Measurements from ENCODE around the gene NR2F1. TPM values are rescaled to one million over a fixed set of nuclear protein-coding genes. Genes with fewer than 3 reads are reported as not detected.

The NR2F1 gene
- total and polyA plus RNA-seq, 10 donors = 2.0 to 28.8 (median 11.7) TPM

- TF ChIP-seq POLR2AphosphoS5 (IDR thresholded peaks at IDR 0.05) (no peak), POLR2A (IDR thresholded peaks at IDR 0.05) (no peak)
- TF ChIP-seq, protein P1, sequence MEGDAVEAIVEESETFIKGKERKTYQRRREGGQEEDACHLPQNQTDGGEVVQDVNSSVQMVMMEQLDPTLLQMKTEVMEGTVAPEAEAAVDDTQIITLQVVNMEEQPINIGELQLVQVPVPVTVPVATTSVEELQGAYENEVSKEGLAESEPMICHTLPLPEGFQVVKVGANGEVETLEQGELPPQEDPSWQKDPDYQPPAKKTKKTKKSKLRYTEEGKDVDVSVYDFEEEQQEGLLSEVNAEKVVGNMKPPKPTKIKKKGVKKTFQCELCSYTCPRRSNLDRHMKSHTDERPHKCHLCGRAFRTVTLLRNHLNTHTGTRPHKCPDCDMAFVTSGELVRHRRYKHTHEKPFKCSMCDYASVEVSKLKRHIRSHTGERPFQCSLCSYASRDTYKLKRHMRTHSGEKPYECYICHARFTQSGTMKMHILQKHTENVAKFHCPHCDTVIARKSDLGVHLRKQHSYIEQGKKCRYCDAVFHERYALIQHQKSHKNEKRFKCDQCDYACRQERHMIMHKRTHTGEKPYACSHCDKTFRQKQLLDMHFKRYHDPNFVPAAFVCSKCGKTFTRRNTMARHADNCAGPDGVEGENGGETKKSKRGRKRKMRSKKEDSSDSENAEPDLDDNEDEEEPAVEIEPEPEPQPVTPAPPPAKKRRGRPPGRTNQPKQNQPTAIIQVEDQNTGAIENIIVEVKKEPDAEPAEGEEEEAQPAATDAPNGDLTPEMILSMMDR (IDR thresholded peaks at IDR 0.05 in 8 of 11, conservative IDR thresholded peaks at IDR 0.05 in 3 of 11) = no peak
- Histone ChIP-seq H3K9me3 (peaks cover 0 to 9% (median 0%) of the 10 kb centered on the region in 8 donors), H3K36me3 (peaks cover 0 to 6% (median 0%) of the 10 kb centered on the region in 6 donors), H3K4me3 (peak overlapping the region; percentile 33 to 72 (median 50)), H3K27ac (peak overlapping the region in 6 of 8 donors; percentile 45 to 84 (median 65)), H3K4me1 (peaks cover 7 to 65% (median 42%) of the 10 kb centered on the region in 6 donors), H3K27me3 (replicated peaks in 1 of 7) (peaks cover 14 to 98% (median 75%) of the 10 kb centered on the region in 7 donors)
- no peak for DNase-seq
- 0 to 3% (median 2%) methylated on average over 16 to 48 of the region's 48 CpGs for WGBS, 5 donors
- intact Hi-C loops (cut with DNase I; ENCODE audit: low total_unique reads) = no loop called here
Measured at GRCh38 chr5:93584596-93585040, 1.6 kb downstream of the NR2F1 start.

DNA sequence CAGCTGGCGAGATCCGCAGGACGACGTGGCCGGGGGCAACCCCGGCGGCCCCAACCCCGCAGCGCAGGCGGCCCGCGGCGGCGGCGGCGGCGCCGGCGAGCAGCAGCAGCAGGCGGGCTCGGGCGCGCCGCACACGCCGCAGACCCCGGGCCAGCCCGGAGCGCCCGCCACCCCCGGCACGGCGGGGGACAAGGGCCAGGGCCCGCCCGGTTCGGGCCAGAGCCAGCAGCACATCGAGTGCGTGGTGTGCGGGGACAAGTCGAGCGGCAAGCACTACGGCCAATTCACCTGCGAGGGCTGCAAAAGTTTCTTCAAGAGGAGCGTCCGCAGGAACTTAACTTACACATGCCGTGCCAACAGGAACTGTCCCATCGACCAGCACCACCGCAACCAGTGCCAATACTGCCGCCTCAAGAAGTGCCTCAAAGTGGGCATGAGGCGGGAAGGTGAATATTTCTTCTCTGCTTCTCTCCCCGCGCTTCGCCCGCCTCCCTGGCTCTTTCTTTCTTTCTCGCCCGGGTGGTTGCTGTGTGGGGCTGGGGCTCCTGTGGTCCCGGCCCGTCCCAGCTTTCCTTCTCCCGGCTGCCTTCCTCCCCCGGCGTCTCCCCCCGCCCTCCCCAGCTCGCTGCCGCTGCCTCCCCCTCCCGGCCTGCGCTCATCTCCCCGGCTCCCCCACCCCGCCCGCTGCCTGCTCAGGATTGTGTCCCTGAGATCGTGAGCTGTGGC is 2.2 kb downstream of the NR2F1 start:
- peak overlapping the region; percentile 30 to 72 (median 50) for H3K4me3 ChIP-seq
- intact Hi-C loops (cut with DNase I; ENCODE audit: low total_unique reads) = no loop called here
- peak overlapping the region in 3 of 8 donors; percentile 34 to 84 (median 43) for H3K27ac ChIP-seq
- peaks cover 0 to 6% (median 0%) of the 10 kb centered on the region in 6 donors for H3K36me3 ChIP-seq
- H3K4me1 ChIP-seq = peaks cover 2 to 59% (median 36%) of the 10 kb centered on the region in 6 donors
- TF ChIP-seq, protein P1 (IDR thresholded peaks at IDR 0.05 in 8 of 11, conservative IDR thresholded peaks at IDR 0.05 in 3 of 11) = no peak
- TF ChIP-seq POLR2A (IDR thresholded peaks at IDR 0.05) (no peak), POLR2AphosphoS5 (IDR thresholded peaks at IDR 0.05) (no peak)
- 1 to 4% (median 3%) methylated on average over 48 to 70 of the region's 70 CpGs for WGBS, 5 donors
- peaks cover 0 to 9% (median 0%) of the 10 kb centered on the region in 8 donors for H3K9me3 ChIP-seq
- no peak for DNase-seq
- peaks cover 8 to 98% (median 69%) of the 10 kb centered on the region in 7 donors for H3K27me3 ChIP-seq (replicated peaks in 1 of 7)

DNA sequence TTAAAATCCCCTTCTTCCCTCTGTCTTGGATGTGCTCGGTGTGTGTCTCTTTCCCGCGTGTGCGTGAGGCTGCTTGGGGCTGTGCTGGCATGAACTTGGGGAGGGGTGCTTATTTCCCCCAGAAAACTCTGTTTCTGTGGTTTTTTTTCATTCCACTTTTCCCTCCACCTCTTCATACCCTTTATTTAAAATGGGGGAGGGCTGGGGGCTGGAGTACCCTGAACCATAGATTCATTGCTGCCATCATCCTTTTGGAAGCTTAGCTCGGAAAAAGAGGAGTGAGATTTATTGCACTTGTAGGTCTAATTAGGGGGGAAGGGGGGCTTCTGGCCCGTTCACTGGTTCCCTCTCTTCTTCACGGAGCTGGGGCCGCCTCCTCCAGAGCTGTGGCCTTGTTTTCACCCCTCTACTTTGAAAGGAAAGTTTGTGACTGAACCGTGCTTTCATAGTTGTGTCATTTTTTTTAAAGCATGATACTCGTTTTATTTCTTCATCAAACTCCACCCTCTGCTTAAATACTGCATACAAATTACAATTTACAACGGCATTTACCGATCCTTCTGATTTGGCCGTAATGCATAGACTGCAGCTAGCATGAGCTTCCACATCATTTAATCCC is 2.9 kb downstream of the NR2F1 start:
- Histone ChIP-seq H3K36me3 (peaks cover 0 to 6% (median 0%) of the 10 kb centered on the region in 6 donors), H3K4me3 (peak overlapping the region in 7 of 8 donors; percentile 15 to 72 (median 56)), H3K9me3 (peaks cover 0 to 9% (median 0%) of the 10 kb centered on the region in 8 donors), H3K27me3 (replicated peaks in 1 of 7) (peaks cover 5 to 98% (median 62%) of the 10 kb centered on the region in 7 donors), H3K27ac (peak overlapping the region in 3 of 8 donors; percentile 33 to 43 (median 34)), H3K4me1 (peaks cover 0 to 53% (median 29%) of the 10 kb centered on the region in 6 donors)
- DNase-seq = no peak
- no peak for TF ChIP-seq POLR2A (IDR thresholded peaks at IDR 0.05)
- TF ChIP-seq, protein P1 (IDR thresholded peaks at IDR 0.05 in 8 of 11, conservative IDR thresholded peaks at IDR 0.05 in 3 of 11) = no peak
- no peak for TF ChIP-seq POLR2AphosphoS5 (IDR thresholded peaks at IDR 0.05)
- intact Hi-C loops (cut with DNase I; ENCODE audit: low total_unique reads) = no loop called here
- 14 to 23% (median 20%) methylated on average over 13 of the region's 13 CpGs for WGBS, 5 donors
